HepG2 (cell line): Measurements from ENCODE around the gene SPSB1. TPM values are rescaled to one million over a fixed set of nuclear protein-coding genes. Genes with fewer than 3 reads are reported as not detected.

Experiments used
- EED ChIP-seq: sonication (generic); formaldehyde crosslinking; IDR thresholded peaks from 2 replicates; pipeline ENCODE4 v1.5.0; 2020; ENCODE audit warnings: mild to moderate bottlenecking, missing genetic modification reagents
- GABPA ChIP-seq, 2 experiments: IDR thresholded peaks; 2 replicates each; pipeline ENCODE4 v1.6.1; 2011 to 2016; ENCODE audit warnings: low read depth in 2 of 2, low read length in 1 of 2, missing biosample characterization in 1 of 2, missing genetic modification characterization in 1 of 2
- IKZF4 ChIP-seq: sonication (generic); formaldehyde crosslinking; IDR thresholded peaks from 2 replicates; pipeline ENCODE4 v1.5.1; 2020; ENCODE audit warnings: borderline replicate concordance, mild to moderate bottlenecking, low read depth, missing genetic modification reagents; ENCODE audit errors: not compliant biosample characterization
- KLF16 ChIP-seq, 2 experiments: sonication (generic) in 1 of 2; formaldehyde crosslinking in 1 of 2; IDR thresholded peaks; 2 replicates each; pipeline versions ENCODE4 v1.6.1 to v1.8.0; 2016 to 2023; ENCODE audit warnings: missing genetic modification reagents in 2 of 2, missing compliant biosample characterization in 1 of 2
- NCOA5 ChIP-seq: sonication (generic); formaldehyde crosslinking; IDR thresholded peaks from 2 replicates; pipeline ENCODE4 v1.4.0; 2020; ENCODE audit warnings: missing genetic modification reagents
- NFATC3 ChIP-seq: sonication (generic); formaldehyde crosslinking; IDR thresholded peaks from 2 replicates; pipeline ENCODE4 v1.5.1; 2020; ENCODE audit warnings: mild to moderate bottlenecking, missing genetic modification reagents
- SNAPC4 ChIP-seq: sonication (generic); formaldehyde crosslinking; IDR thresholded peaks from 2 replicates; pipeline ENCODE4 v1.4.0; 2020; ENCODE audit warnings: mild to moderate bottlenecking, missing genetic modification reagents
- ZFY ChIP-seq: sonication (generic); formaldehyde crosslinking; IDR thresholded peaks from 2 replicates; pipeline ENCODE4 v1.4.0; 2020; ENCODE audit warnings: missing genetic modification reagents
- ZNF280D ChIP-seq: sonication (generic); formaldehyde crosslinking; IDR thresholded peaks from 2 replicates; pipeline ENCODE4 v1.5.1; 2020; ENCODE audit warnings: mild to moderate bottlenecking, missing genetic modification reagents
- ZNF292 ChIP-seq: sonication (generic); formaldehyde crosslinking; IDR thresholded peaks from 2 replicates; pipeline ENCODE4 v1.8.1; 2022; ENCODE audit warnings: mild to moderate bottlenecking, low read depth, missing genetic modification reagents, borderline replicate concordance
- ZNF713 ChIP-seq: sonication (generic); formaldehyde crosslinking; IDR thresholded peaks from 2 replicates; pipeline ENCODE4 v1.4.0; 2020; ENCODE audit warnings: mild to moderate bottlenecking, missing genetic modification reagents
- ZNF75D ChIP-seq: sonication (generic); formaldehyde crosslinking; IDR thresholded peaks from 2 replicates; pipeline ENCODE4 v1.8.1; 2023; ENCODE audit warnings: missing genetic modification reagents, mild to moderate bottlenecking, borderline replicate concordance
- ZNF883 ChIP-seq: sonication (generic); formaldehyde crosslinking; IDR thresholded peaks from 2 replicates; pipeline ENCODE4 v1.5.1; 2020; ENCODE audit warnings: mild to moderate bottlenecking, missing genetic modification reagents; ENCODE audit errors: not compliant biosample characterization
- polyA plus RNA-seq, 8 experiments: library from polyadenylated mRNA; depleted of rRNA in 3 of 8; stranded (reverse) in 7 of 8; unstranded in 1 of 8; fragments of >200 nt; fragmentation: Illumina TruSeq in 4 of 8; extraction: Trizol in 4 of 8; gene quantifications; 2 replicates each; pipeline versions ENCODE4 v1.2.1 to v1.2.3, GENCODE V29; 2011 to 2016; ENCODE audit warnings: low read depth in 4 of 8, missing spikeins in 1 of 8, mixed read lengths in 1 of 8; ENCODE audit not compliant: insufficient read depth in 1 of 8
- total RNA-seq, 5 experiments: library from RNA; depleted of rRNA; stranded (reverse); fragments of >200 nt; fragmentation: Illumina TruSeq; extraction: Trizol; gene quantifications; 2 replicates each; pipeline ENCODE4 v1.2.3, GENCODE V29; 2016; ENCODE audit warnings: low read depth in 1 of 5
- TF ChIP-seq, protein P1 (sequence below): sonication (generic); formaldehyde crosslinking; IDR thresholded peaks from 2 replicates; pipeline ENCODE4 v1.4.0; 2020; ENCODE audit warnings: missing genetic modification reagents
- TF ChIP-seq, protein P2 (sequence below): sonication (generic); formaldehyde crosslinking; IDR thresholded peaks from 2 replicates; pipeline ENCODE4 v1.5.0; 2020; ENCODE audit warnings: missing genetic modification reagents, mild to moderate bottlenecking, borderline replicate concordance

Gene SPSB1
- total and polyA plus RNA-seq, 2 of the 13 experiments (the other 11 are each of a cell fraction or from before 2014, with no cell fraction given), result 5.0 to 8.0 TPM

- TF ChIP-seq, protein P1, sequence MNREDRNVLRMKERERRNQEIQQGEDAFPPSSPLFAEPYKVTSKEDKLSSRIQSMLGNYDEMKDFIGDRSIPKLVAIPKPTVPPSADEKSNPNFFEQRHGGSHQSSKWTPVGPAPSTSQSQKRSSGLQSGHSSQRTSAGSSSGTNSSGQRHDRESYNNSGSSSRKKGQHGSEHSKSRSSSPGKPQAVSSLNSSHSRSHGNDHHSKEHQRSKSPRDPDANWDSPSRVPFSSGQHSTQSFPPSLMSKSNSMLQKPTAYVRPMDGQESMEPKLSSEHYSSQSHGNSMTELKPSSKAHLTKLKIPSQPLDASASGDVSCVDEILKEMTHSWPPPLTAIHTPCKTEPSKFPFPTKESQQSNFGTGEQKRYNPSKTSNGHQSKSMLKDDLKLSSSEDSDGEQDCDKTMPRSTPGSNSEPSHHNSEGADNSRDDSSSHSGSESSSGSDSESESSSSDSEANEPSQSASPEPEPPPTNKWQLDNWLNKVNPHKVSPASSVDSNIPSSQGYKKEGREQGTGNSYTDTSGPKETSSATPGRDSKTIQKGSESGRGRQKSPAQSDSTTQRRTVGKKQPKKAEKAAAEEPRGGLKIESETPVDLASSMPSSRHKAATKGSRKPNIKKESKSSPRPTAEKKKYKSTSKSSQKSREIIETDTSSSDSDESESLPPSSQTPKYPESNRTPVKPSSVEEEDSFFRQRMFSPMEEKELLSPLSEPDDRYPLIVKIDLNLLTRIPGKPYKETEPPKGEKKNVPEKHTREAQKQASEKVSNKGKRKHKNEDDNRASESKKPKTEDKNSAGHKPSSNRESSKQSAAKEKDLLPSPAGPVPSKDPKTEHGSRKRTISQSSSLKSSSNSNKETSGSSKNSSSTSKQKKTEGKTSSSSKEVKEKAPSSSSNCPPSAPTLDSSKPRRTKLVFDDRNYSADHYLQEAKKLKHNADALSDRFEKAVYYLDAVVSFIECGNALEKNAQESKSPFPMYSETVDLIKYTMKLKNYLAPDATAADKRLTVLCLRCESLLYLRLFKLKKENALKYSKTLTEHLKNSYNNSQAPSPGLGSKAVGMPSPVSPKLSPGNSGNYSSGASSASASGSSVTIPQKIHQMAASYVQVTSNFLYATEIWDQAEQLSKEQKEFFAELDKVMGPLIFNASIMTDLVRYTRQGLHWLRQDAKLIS (CRISPR knock-in tag), result no peak
- TF ChIP-seq ZNF75D (CRISPR knock-in tag), result no peak
- peak; percentile 59; the same call in 1 of the 2 replicates for TF ChIP-seq ZFY (CRISPR knock-in tag)
- no peak for TF ChIP-seq SNAPC4 (CRISPR knock-in tag)
- no peak for TF ChIP-seq ZNF280D (CRISPR knock-in tag)
- no peak for TF ChIP-seq ZNF713
- TF ChIP-seq GABPA (IDR thresholded peaks at IDR 0.05; ENCODE audit: low read depth, low read length), result no peak
- TF ChIP-seq GABPA (CRISPR knock-in tag; IDR thresholded peaks at IDR 0.05; ENCODE audit: low read depth), result no peak
- TF ChIP-seq KLF16 (CRISPR knock-in tag; IDR thresholded peaks at IDR 0.05), result no peak
- no peak for TF ChIP-seq NCOA5 (CRISPR knock-in tag)
- TF ChIP-seq EED (CRISPR knock-in tag), result no peak
- TF ChIP-seq ZNF883, result peak; percentile 6
- TF ChIP-seq, protein P2, sequence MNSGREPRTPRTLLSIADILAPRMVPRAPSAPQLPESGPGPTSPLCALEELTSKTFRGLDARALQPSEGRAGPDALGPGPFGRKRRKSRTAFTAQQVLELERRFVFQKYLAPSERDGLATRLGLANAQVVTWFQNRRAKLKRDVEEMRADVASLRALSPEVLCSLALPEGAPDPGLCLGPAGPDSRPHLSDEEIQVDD (CRISPR knock-in tag), result no peak
- TF ChIP-seq NFATC3 (CRISPR knock-in tag), result no peak
- TF ChIP-seq IKZF4 (CRISPR knock-in tag), result no peak
- peak; percentile 16 for TF ChIP-seq ZNF292
Observed at GRCh38 chr1:9250411-9251381, 42.0 kb upstream of the SPSB1 start (continued).
